CD4-positive, alpha-beta T cell treated with Interleukin-10 for 1 hour (primary cell): ENCODE data around the gene NCAM1.

Experiments used
- DNase-seq: peaks from one replicate; pipeline ENCODE4 v3.0.0-alpha.2; 2020

The NCAM1 gene

GRCh38 chr11:113138731-113139130, 177.5 kb downstream of the NCAM1 start:
- no peak for DNase-seq

GRCh38 chr11:113141010-113141409, 179.8 kb downstream of the NCAM1 start:
- DNase-seq = no peak

DNA sequence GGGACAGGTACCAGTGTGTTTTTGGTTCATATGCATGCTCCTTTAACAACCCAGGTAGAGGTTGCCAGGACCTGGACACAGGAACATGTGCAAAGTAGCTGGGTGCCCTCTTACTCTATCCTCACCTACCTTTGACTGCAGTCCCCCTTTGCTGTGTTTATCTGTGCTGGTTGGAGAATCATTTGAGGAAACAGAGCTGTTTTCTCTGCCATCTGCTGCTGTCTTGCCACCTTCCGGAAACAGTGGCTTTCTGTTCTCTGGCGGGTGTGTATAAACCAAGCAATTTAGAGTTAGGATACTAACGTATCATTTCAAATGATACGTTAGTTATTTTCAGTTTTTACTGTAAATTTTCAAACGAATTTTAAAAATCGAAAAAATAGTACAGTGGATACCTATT, 181.3 kb downstream of the NCAM1 start:
- DNase-seq = no peak

GRCh38 chr11:113147249-113147648, 186.0 kb downstream of the NCAM1 start:
- DNase-seq = no peak

GRCh38 chr11:113148076-113148475, 186.9 kb downstream of the NCAM1 start:
- no peak for DNase-seq

GRCh38 chr11:113148652-113149051, 187.4 kb downstream of the NCAM1 start:
- DNase-seq = no peak

- DNase-seq = no peak
Measured at GRCh38 chr11:113151521-113151920, 190.3 kb downstream of the NCAM1 start.

DNA sequence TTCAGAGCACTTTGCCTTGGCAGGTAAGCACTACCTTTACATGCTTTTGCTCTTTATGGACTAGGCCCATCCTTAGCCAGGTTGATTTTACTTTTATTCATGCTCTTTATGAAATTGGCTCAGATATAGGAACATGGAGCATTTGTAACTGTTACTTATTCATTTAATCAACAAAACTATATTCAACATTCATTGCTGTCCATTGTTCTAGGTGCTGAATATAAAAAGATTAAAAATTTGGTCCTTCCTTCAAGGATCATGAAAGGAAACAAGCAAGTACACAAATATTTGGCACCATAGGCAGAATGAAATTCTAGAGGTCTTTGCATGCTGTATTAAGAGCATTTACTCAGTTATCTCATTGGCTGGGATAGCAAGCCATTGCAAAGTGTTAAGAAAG, 191.3 kb downstream of the NCAM1 start:
- DNase-seq = no peak

DNA sequence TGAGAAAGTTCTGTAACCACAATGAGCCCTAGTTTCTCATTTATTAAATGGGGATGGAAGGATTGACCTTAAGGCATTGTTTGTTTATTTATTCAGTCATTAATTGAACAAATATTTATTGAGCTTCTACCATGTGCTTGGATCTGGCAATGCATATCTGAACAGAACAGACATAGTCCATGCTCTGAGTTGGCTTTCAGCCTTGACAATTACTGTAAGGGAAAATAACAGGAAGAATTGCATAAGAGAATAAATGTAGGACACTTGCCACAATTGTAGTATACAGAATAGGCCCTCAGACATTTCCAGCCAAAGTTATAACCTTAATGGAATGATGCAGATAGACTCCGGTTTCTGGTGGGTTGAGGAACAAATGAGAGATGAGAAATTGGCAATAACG, 192.6 kb downstream of the NCAM1 start:
- DNase-seq = no peak

- DNase-seq = no peak
Measured at GRCh38 chr11:113159988-113160807, 199.0 kb downstream of the NCAM1 start.

- DNase-seq = no peak
Measured at GRCh38 chr11:113160808-113161124, 199.5 kb downstream of the NCAM1 start.

DNA sequence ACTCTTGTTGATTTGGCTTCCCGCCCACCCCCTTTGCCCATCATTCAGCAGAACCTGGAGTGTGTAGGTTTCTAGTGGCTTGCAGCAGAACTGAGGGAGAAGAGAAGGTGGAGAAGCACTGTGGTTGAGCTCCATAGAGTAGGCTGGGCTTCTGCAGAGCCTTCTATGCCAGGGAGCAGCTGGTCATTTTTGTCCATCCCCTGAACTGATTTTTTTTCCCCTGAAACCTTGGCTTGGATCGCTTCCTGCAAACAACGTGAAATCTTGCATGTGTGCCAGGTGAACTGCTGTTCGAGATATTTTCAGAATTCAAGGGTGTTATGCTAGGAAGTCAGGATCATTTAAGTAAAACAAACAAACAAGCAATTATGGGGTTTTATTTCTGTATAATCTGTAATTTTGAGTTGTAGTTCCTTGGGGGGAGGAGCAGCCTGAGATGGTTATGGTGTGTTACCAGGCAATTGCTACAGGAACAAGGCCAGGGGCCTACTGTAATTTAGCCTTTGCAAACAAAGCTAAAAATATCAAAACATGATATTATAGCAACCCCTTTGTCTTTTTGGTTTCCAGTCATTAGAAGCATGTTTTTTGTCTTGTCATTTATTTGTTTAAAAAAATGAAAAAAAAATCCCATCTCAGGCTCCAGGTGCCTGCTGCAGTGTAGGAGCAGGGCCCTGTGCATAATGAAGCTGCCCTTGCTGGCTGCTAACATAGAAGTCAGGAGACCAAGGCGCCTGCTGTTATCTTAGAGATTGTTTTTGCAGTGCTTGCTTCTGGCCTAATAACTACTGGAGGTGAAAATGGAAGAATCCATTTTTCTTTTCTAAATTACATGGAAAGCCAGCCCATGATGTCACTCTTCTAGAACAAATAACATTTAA, 200.7 kb downstream of the NCAM1 start:
- no peak for DNase-seq

GRCh38 chr11:113162592-113162962, 201.4 kb downstream of the NCAM1 start:
- no peak for DNase-seq

DNA sequence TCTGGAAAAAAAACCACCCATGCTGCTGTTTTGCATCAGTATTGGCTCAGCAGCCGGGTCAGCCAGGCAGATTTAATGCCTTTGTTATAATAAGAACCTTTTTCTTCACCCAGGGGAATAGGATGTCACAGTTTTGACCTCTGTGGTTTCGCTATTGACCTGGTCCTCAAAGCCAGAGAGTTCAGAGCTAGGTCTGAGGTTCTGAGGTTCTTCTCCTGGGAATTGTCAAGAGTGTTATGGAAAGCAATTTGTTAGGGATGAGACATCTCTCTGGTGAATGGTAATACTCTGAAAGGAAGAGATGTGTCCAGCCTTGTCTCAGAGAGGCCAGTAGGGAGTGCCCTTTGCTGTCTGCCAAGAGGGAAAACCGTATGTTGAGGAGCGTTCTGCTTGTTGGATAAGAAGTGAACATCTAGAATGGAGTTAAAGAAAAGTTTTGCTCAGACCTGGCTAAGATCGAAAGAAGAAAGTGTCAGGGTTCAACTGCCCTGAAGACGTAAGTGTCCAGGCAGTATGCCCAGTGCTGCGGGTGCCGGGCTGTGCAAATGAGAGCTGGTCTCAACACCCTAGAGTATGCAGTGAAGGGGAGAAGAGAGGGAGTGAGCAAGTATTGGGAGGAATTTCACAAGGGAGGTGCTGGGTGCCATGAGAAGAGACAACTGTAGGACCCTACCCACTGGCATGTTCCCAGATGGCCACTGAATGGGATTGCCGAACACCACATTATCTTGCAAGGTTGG, 202.2 kb downstream of the NCAM1 start:
- DNase-seq = no peak

DNA sequence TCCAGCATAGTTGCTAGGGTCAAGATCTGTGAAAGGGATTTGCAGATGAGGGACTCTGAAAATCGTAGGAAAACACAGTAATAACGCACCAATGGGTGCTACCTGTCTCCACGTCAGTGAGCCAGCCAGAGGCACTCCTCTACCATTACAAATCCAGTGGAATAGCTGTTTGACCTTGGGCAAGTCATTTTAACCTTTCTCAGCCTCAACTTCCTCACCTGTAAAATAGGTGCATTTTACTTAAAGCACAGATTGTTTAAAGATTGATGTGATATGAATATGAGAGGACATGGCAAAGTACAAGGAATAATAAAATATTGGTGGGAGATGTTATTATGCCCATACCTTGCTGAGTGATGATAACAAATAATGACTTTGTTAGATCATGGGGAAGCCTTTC, 205.1 kb downstream of the NCAM1 start:
- no peak for DNase-seq

DNA sequence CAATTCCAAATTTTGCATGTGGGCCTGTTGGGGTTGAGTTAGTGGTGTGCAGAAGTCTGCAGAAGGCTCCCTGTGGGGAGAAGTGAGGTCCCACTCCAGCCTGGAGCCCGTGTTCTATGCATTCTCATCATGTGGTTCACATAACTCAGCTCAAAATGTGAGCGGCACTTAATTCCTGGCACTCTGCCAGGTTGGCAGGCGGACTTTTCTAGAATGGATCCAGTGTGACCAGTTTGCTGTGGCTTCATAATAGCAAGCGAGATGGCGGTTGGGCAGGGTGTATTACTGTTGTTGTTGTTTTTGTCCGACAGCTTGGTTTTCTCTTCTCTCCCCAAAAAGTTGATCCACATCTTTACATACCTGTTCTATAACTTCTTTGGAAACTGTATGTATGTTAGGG, 206.4 kb downstream of the NCAM1 start:
- DNase-seq = no peak

DNA sequence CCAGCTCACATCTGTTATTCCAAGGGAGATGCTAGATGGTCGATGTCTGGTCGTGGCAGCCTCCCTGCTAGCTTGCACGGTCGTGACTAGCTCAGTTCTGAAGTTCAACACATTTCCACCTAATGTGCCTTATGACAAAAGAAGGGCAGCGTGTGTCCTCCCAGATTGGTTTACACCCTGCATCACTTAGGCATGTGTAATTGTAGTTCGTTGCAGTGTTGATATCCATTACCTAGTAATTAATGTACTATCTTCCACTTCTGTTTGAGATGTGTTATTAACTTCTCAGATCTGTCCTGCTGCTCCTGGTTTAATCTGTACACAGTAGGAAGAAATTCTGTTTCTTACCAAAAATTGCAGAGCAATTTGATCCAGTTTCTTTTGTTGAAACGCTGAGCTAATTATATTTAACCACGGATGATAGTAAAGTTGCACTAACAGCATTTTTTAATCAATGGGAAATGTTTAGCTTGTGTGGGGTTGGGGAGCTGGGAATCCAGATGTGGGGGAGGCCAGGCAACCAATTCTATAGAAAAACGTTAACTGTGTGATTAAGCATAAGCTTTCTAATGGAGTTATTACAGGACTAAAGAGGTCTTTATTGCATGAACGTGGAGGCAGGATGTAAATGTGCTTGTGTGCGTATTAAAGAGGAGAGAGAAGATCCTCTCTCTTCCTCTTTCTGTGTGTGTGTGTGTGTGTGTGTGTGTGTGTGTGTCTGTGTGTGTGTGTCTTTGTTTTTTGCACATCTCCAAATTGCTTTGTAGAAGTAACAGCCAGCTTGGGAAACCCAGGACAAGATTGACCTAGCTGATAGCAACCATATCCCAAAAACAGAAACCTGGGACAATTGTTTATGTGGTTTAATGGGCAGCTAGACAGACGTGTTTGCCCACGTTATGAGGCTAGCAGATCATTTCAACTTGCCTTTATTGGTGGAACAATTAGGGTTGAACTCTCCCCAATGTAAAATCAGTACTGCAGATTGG, 207.4 kb downstream of the NCAM1 start:
- DNase-seq = no peak

DNA sequence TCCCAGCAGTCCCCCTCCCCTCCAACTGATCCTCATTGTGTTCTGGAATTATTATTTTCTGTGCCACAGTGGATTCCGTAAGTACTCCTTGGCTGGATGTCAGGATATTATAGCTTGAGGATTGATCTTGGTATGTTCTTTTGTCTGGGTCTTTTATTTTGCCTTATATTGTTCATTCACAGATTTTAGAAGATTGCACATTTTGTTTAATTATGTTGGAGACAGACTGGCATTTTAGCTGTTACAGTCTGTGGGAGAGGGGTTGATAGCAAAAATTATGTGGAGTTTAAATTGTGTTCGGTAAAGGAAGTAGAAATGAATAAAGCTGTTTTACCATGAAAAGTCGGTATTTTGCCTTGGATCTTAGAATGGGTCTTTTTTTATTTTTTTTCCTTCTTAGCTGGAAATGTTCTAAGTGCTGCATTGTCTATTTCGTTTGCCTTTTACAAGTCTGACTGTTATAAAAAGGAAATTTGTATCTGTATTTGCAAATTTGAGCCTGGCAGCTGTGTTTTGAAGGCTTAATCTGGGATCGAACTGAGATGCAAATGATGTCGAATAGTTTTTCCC, 211.2 kb downstream of the NCAM1 start:
- DNase-seq = no peak

GRCh38 chr11:113173126-113173525, 211.9 kb downstream of the NCAM1 start:
- DNase-seq = no peak

GRCh38 chr11:113174882-113175281, 213.7 kb downstream of the NCAM1 start:
- no peak for DNase-seq

DNA sequence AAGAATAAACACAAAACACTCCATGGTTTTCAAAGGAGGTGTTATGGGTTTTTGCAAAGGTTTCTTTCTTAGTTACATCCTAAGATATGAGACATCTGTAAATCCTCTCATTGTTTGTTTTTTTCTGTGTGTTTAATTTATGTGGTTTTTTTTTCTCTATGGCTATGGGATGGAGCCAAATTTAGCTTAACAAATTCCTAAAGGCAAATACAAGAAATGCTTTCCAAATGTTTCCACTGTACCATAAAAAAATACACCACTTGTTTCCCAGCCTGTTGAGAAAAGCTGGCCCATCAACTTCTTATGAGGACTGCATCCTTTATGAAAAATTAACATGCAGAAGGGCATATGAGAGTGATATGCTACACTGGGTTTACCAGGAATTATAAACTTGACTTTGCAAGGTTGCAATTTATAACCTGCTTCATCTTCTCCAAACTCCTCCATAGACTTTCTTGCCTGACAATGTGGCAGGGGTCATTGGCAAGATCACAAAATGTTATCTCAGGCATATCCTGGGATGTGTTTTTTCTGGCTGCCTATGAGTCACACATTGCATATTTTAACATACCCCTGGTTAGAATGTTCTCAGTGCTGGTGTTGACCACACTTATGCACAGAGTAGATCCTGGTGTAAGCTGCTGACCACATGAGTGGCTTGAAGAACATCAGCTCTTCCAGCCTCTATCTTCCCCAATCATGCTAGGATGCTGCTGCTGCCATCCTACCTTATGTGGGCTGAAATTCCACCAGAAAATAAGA, 215.6 kb downstream of the NCAM1 start:
- no peak for DNase-seq
